ENCODE measurements around the gene TACO1.

TACO1 gene

GRCh38 chr17:63634816-63635215, 34.1 kb downstream of the TACO1 start:
- H3K4me3 ChIP-seq (ENCODE audit: low read depth, low read length) = no peak overlapping the region
- CTCF ChIA-PET = interaction anchor here (0.7 to 2.6 kb wide), 6 partner anchors 10 to 170 kb away, joined by 3 to 12 read pairs (median 4); no protein-coding TSS in a partner anchor
- H3K9me3 ChIP-seq (ENCODE audit: control insufficient read depth, insufficient read depth, low read depth, low read length) = no peaks in the 10 kb centered on the region
- no peak overlapping the region for H3K27ac ChIP-seq (ENCODE audit: extremely low read depth, low read depth, low read length)
- POLR2A ChIA-PET = interaction anchor here (1.1 to 3.2 kb wide), 2 partner anchors 12 to 40 kb away, joined by 3 to 16 read pairs; partner anchors contain the start of gene MAP3K3
- no peak for TF ChIP-seq ZBTB10 (tag by site-specific recombination; IDR thresholded peaks at IDR 0.05)
- TF ChIP-seq ZNF426 (tag by site-specific recombination; IDR thresholded peaks at IDR 0.05) = no peak
- TF ChIP-seq GLIS2 (tag by site-specific recombination; IDR thresholded peaks at IDR 0.05) = no peak
- no peak for TF ChIP-seq ZNF175 (tag by site-specific recombination; IDR thresholded peaks at IDR 0.05)
- TF ChIP-seq PRDM10 (tag by site-specific recombination; IDR thresholded peaks at IDR 0.05) = no peak
- TF ChIP-seq ZNF335 (tag by site-specific recombination; conservative IDR thresholded peaks at IDR 0.05) = no peak
- TF ChIP-seq ZNF518A (tag by site-specific recombination; conservative IDR thresholded peaks at IDR 0.05; ENCODE audit: low read depth) = no peak
- no peak for TF ChIP-seq ZNF114 (tag by site-specific recombination; IDR thresholded peaks at IDR 0.05)
- no peak for TF ChIP-seq ZNF266 (tag by site-specific recombination; IDR thresholded peaks at IDR 0.05; ENCODE audit: low read depth)
- no peak for TF ChIP-seq ZNF629 (tag by site-specific recombination; IDR thresholded peaks at IDR 0.05)
- H3K4me1 ChIP-seq (ENCODE audit: control insufficient read depth, insufficient read depth, low read length) = peaks cover 3% of the 10 kb centered on the region; the same call in 1 of the 2 replicates
- H3K36me3 ChIP-seq (ENCODE audit: control insufficient read depth in 2 of 2, insufficient read depth in 1 of 2, low read length in 2 of 2) = peaks cover 10 to 59% of the 10 kb centered on the region in 2 experiments

- Histone ChIP-seq H3K4me3 (ENCODE audit: low read depth, low read length) (no peak overlapping the region), H3K36me3 (ENCODE audit: control insufficient read depth in 2 of 2, insufficient read depth in 1 of 2, low read length in 2 of 2) (peaks cover 10 to 62% of the 10 kb centered on the region in 2 experiments), H3K27ac (ENCODE audit: extremely low read depth, low read depth, low read length) (no peak overlapping the region), H3K9me3 (ENCODE audit: control insufficient read depth, insufficient read depth, low read depth, low read length) (no peaks in the 10 kb centered on the region), H3K4me1 (ENCODE audit: control insufficient read depth, insufficient read depth, low read length) (peaks cover 3% of the 10 kb centered on the region; the same call in 1 of the 2 replicates)
- POLR2A ChIA-PET = interaction anchor here (1.1 to 3.2 kb wide), 2 partner anchors 13 to 40 kb away, joined by 3 to 16 read pairs; partner anchors contain the start of gene MAP3K3
- CTCF ChIA-PET = interaction anchor here (0.7 to 2.6 kb wide), 4 partner anchors 9 to 169 kb away, joined by 3 to 12 read pairs (median 4); no protein-coding TSS in a partner anchor
- TF ChIP-seq TCF7L2 (IDR thresholded peaks at IDR 0.05; ENCODE audit: borderline replicate concordance, low read depth, low read length) (no peak), ZNF24 (tag by site-specific recombination; IDR thresholded peaks at IDR 0.05) (no peak), ZNF548 (tag by site-specific recombination; IDR thresholded peaks at IDR 0.05) (no peak), ZNF692 (tag by site-specific recombination; IDR thresholded peaks at IDR 0.05) (no peak), ZNF488 (tag by site-specific recombination; IDR thresholded peaks at IDR 0.05) (no peak), ZFP3 (tag by site-specific recombination; IDR thresholded peaks at IDR 0.05; ENCODE audit: low read depth) (no peak), SP2 (tag by site-specific recombination; IDR thresholded peaks at IDR 0.05) (no peak), ZNF202 (tag by site-specific recombination; IDR thresholded peaks at IDR 0.05; ENCODE audit: borderline replicate concordance) (no peak), ZNF843 (tag by site-specific recombination; IDR thresholded peaks at IDR 0.05) (no peak), SALL2 (tag by site-specific recombination; IDR thresholded peaks at IDR 0.05; ENCODE audit: borderline replicate concordance) (no peak), ZNF19 (tag by site-specific recombination; IDR thresholded peaks at IDR 0.05; ENCODE audit: low read depth) (no peak)
These were observed 34.6 kb downstream of the TACO1 start for GRCh38 chr17:63635290-63635689.
